Activated T-cell treated with anti-CD3 and anti-CD28 coated beads, Interleukin-2, amount 50 U/mL, for 72 hours (primary cell): ENCODE data around the gene DCLRE1A. TPM values are rescaled to one million over a fixed set of nuclear protein-coding genes. Genes with fewer than 3 reads are reported as not detected.

ENCODE experiments used
- ATAC-seq, 2 donors: fragments of 150-1000 bp; cut with Tn5 transposase; replicated peaks in 1 of 2; 2 replicates each; pipeline ENCODE4 v1.10.0; 2021; ENCODE audit warnings: moderate library complexity in 2 of 2, mild to moderate bottlenecking in 1 of 2
- DNase-seq, 2 donors: peaks; one replicate each; pipeline ENCODE4 v3.0.0; 2021 to 2022; ENCODE audit warnings: mixed read lengths in 1 of 2
- H3K27ac Mint-ChIP-seq: one replicate; pipeline ENCODE4 v1.8.0; 2022; ENCODE audit warnings: mild to moderate bottlenecking, moderate library complexity, mixed read lengths
- H3K27me3 Mint-ChIP-seq: one replicate; pipeline ENCODE4 v1.8.0; 2022; ENCODE audit warnings: low read depth, mixed read lengths
- H3K36me3 Mint-ChIP-seq, 2 donors: one replicate each; pipeline ENCODE4 v1.8.0; 2022; ENCODE audit warnings: mixed read lengths in 2 of 2, mild to moderate bottlenecking in 1 of 2; ENCODE audit not compliant: insufficient read depth in 2 of 2
- H3K4me1 Mint-ChIP-seq: one replicate; pipeline ENCODE4 v1.8.0; 2022; ENCODE audit warnings: low read depth, mixed read lengths
- H3K4me3 Mint-ChIP-seq, 2 donors: one replicate each; pipeline ENCODE4 v1.8.0; 2022; ENCODE audit warnings: mild to moderate bottlenecking in 2 of 2, mixed read lengths in 2 of 2, moderate library complexity in 2 of 2
- H3K9me3 Mint-ChIP-seq, 2 donors: one replicate each; pipeline ENCODE4 v1.8.0; 2022; ENCODE audit warnings: mixed read lengths in 2 of 2
- total RNA-seq, 2 donors: library from RNA; stranded (reverse); gene quantifications; one replicate each; pipeline ENCODE4 v1.2.3, GENCODE V29; 2022

The DCLRE1A gene
- total RNA-seq, 2 donors from 2014 or later, result 15.4 to 16.5 TPM

DNA sequence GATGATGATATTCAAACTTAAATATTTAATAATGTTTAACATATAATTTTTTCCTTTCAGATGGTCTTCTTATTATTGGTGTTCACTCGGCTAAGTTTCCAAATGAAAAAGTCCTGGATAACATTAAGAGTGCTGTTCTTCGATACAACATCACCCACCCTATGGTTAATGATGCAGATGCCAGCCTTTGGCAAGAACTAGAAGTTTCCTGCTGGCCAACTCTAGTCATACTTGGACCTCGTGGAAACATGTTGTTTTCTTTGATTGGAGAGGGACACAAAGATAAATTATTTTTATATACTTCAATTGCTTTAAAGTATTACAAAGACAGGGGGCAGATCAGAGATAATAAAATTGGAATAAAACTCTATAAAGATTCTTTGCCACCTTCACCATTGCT is 22.6 kb upstream of the DCLRE1A start:
- Mint-ChIP-seq H3K4me1 (peaks cover 7% of the 10 kb centered on the region), H3K27ac (no peak overlapping the region), H3K36me3 (peaks cover 7 to 16% of the 10 kb centered on the region in 2 donors), H3K9me3 (peaks cover 0 to 7% of the 10 kb centered on the region in 2 donors), H3K27me3 (no peaks in the 10 kb centered on the region), H3K4me3 (no peak overlapping the region)
- no peak for DNase-seq
- no peak for ATAC-seq

DNA sequence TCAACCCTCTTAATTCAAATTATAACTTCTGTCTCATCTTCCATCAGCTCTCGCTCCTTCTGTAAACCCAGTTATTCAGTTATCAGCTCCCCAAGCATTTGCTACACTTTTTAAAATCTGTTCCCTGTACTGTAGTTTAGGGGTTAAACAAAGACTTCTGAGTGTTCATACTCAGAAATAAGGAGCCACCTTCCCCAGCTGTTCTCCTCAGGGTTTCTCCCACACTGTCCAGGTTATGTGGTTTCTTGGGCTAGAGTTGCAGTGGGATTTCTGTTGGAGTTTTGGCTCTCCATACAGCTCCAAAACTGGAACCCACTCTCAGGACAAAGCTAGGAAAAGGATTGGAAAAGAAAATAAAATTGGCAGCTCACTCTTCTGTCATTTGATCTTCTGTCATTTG is 21.3 kb upstream of the DCLRE1A start:
- Mint-ChIP-seq H3K36me3 (peaks cover 7 to 16% of the 10 kb centered on the region in 2 donors), H3K27ac (peak overlapping the region; percentile 62), H3K9me3 (peaks cover 0 to 7% of the 10 kb centered on the region in 2 donors)

DNA sequence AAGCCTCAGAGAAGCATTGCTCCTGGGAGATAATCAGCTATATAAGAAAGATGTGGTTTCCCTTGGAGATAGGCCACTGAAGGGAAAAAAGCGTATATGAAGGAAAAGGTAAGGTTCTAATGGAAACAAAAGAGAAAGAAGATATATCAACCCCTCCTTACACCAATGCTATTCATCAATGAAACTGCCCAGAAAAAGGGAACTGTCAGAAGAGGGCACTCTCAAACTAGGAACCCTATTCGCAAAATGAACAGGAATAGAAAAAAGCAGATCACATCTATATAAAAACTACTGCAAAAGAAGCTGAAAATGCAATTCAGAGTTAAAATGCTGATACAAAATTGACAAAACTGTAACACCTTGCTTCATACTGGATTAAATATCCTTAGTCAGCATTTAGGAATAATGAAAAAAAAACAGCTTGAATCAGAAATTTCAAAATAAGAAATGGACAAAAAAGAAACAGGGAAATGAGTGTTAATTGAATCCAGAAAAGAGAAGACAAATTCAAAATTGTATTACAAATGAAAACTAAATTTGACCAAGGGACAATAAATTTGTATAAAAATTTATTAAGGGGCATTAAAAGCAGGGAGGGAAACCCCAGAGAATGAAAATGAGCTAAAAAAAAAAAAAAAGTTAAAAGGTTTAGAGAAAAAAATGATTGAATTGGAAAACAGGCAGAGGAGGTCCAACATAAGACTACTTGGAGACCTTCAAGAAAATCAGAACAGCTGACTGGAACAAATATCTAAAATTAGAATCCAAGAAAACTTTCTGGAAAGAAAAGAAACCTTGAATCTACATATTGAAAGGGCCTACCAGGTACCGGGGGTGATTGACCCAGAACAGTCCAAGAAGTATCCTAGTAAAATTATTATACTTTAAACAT is 18.5 kb upstream of the DCLRE1A start:
- Mint-ChIP-seq H3K36me3 (peaks cover 7 to 23% of the 10 kb centered on the region in 2 donors), H3K9me3 (peaks cover 0 to 7% of the 10 kb centered on the region in 2 donors), H3K27me3 (no peaks in the 10 kb centered on the region), H3K27ac (peak overlapping the region; percentile 36), H3K4me1 (peaks cover 11% of the 10 kb centered on the region), H3K4me3 (no peak overlapping the region)
- ATAC-seq, result no peak
- no peak for DNase-seq

More for the DNA sequence above, 21.3 kb upstream of the DCLRE1A start:
- peaks cover 7% of the 10 kb centered on the region for H3K4me1 Mint-ChIP-seq
- no peak overlapping the region for H3K4me3 Mint-ChIP-seq
- H3K27me3 Mint-ChIP-seq, result no peaks in the 10 kb centered on the region
- DNase-seq (no peak), ATAC-seq (no peak)

DNA sequence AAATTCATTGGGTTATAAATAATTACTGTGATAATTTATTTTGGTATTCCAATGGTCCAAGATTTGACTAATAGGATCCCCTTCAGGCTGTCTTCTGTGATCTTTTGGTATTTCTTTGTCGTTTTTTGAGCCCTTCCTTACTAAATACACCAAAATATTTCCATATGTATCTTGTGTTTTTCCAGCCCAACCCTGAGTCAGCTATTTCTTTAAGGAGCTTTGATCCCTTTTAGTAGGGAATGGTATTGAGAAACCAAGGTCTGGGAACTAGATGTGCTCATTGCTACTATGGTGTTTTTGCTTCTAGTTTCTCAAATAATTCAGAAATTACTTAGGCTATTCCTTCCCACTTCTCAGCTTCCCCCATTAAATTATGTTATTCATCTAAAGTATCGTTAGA is 15.9 kb upstream of the DCLRE1A start:
- H3K36me3 Mint-ChIP-seq, result peaks cover 7 to 19% of the 10 kb centered on the region in 2 donors
- H3K27ac Mint-ChIP-seq, result no peak overlapping the region
- peaks cover 0 to 7% of the 10 kb centered on the region in 2 donors for H3K9me3 Mint-ChIP-seq
- H3K27me3 Mint-ChIP-seq, result no peaks in the 10 kb centered on the region
- no peak for ATAC-seq
- DNase-seq, result no peak
- no peak overlapping the region for H3K4me3 Mint-ChIP-seq
- H3K4me1 Mint-ChIP-seq, result peaks cover 5% of the 10 kb centered on the region

DNA sequence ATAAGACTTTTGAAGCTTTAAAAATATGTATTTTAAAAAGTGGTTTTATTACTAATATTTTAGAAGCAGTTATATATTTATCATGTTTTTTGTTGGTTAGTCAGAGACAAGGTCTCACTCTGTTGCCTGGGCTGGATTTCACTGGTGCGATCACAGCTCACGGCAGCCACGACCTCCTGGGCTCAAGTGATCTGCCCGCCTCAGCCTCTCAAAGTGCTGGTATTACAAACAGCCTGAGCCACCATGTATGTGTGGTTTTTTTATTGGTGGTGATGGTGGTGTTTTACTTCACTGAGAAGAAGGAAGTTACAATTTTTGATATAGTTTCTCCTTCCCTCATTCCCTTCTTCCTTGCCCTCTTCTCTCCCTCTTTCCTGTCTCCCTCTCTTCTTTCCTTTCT is 14.0 kb upstream of the DCLRE1A start:
- no peak for DNase-seq
- Mint-ChIP-seq H3K9me3 (peaks cover 0 to 7% of the 10 kb centered on the region in 2 donors), H3K4me1 (peaks cover 5% of the 10 kb centered on the region), H3K4me3 (no peak overlapping the region), H3K36me3 (peaks cover 9 to 29% of the 10 kb centered on the region in 2 donors), H3K27me3 (no peaks in the 10 kb centered on the region), H3K27ac (no peak overlapping the region)
- no peak for ATAC-seq

DNA sequence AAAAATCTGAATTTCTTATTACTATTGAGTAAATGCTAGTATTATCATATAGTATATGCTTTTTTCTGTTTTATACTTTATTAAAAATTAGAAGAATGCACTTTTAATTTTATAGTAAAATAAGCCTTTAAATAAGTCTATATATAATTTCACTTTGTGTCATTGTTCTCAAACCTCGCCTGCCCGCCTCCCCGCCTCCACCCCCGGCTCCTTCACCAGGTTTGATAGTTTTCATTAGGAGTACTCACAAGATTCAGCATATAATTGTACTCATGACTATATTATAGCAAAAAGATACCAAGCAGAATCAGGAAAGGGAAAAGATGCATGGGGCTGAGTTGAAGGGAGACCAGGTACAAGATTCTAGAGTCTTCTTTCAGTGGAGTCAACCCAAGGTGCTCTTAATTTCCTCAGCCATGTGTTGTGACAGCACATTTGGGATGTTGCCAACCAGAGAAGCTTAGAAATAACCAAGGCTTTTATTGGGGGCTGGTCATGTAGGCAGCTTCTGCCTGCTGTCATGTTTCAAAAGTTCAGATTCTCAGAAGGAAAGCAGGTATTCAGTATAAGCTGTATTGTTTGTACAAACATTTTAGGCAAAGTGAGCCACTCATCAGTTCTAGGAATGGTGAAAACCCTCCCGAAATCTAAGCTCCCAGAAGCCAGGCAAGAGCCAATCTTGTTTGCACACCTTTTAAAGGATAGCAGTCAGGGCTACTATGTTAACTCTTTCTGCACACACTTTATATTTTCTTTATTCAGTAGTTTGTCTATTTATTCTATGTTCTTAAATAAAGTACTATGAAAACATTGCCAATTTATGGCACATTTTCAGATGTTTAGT is 12.9 kb upstream of the DCLRE1A start:
- no peak overlapping the region for H3K4me3 Mint-ChIP-seq
- H3K9me3 Mint-ChIP-seq, result peaks cover 0 to 2% of the 10 kb centered on the region in 2 donors
- H3K4me1 Mint-ChIP-seq, result peaks cover 5% of the 10 kb centered on the region
- H3K36me3 Mint-ChIP-seq, result peaks cover 4 to 26% of the 10 kb centered on the region in 2 donors
- DNase-seq (no peak), ATAC-seq (no peak)
- no peak overlapping the region for H3K27ac Mint-ChIP-seq
- no peaks in the 10 kb centered on the region for H3K27me3 Mint-ChIP-seq

DNA sequence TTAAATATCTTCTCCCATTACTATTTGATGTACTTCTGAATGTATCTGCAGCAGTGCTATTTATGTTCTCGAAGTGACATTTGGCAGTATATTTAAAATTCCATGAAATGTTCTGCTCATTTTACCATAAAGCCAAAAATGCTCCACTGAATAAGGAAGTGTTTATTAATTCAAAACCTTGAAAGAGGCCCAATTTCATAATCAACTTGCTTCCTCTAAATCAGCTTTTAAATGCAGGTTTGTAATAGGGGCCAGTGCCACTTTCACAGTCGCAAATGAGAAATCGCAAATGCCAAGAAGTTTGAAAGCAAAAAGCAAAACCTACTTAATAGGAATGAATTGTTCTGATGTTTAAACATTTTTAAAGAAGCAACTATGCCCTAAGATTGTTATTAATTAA is 12.0 kb upstream of the DCLRE1A start:
- DNase-seq, result no peak
- H3K4me1 Mint-ChIP-seq, result peaks cover 5% of the 10 kb centered on the region
- H3K36me3 Mint-ChIP-seq, result peaks cover 8 to 29% of the 10 kb centered on the region in 2 donors
- no peak for ATAC-seq
- H3K9me3 Mint-ChIP-seq, result no peaks in the 10 kb centered on the region
- no peak overlapping the region for H3K27ac Mint-ChIP-seq
- no peaks in the 10 kb centered on the region for H3K27me3 Mint-ChIP-seq
- H3K4me3 Mint-ChIP-seq, result no peak overlapping the region

DNA sequence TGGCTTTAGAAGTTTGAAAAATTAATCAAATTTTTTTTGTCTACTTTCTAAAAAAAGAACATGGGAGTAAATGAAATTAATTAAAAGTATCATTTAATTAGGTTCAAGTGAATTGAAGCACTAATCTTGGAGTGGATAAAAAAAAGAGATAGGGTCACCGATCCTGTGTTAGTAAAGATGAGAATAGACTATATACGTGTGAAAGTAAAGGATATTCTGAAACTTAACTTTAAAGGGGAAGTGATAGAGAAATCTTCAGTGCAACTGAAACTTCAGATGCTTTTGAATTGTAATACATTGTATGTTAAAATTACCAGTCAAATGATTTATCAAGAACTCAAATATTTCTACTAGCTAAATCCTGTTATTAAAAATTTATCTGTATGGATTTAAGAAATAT is 5.4 kb upstream of the DCLRE1A start:
- DNase-seq, result no peak
- Mint-ChIP-seq H3K27me3 (no peaks in the 10 kb centered on the region), H3K4me1 (peaks cover 15% of the 10 kb centered on the region)

DNA sequence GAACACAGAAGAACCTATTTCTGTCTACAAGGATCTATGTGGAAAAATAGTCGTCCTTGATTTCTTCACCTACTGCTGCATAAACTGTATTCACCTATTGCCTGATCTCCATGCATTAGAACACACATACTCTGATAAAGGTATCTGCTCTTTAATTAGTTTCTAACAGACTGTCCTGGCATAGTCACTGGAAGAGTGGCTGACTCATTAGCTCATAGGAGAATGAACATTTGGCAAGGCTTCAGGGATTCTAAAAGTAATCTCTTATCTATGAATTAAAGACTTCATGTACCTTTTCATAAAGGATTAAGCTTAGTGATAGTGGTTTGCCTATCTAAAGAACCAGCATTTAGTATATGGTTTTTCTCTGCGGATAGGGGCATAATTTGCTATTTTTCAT is 4.7 kb upstream of the DCLRE1A start:
- Mint-ChIP-seq H3K27ac (peak overlapping the region; percentile 24), H3K4me3 (no peak overlapping the region), H3K36me3 (peaks cover 23 to 43% of the 10 kb centered on the region in 2 donors), H3K27me3 (no peaks in the 10 kb centered on the region), H3K9me3 (no peaks in the 10 kb centered on the region), H3K4me1 (peaks cover 19% of the 10 kb centered on the region)
- ATAC-seq, result no peak
- DNase-seq, result no peak

More for the DNA sequence above, 5.4 kb upstream of the DCLRE1A start:
- ATAC-seq, result no peak
- H3K9me3 Mint-ChIP-seq, result no peaks in the 10 kb centered on the region
- no peak overlapping the region for H3K4me3 Mint-ChIP-seq
- no peak overlapping the region for H3K27ac Mint-ChIP-seq
- peaks cover 20 to 45% of the 10 kb centered on the region in 2 donors for H3K36me3 Mint-ChIP-seq

DNA sequence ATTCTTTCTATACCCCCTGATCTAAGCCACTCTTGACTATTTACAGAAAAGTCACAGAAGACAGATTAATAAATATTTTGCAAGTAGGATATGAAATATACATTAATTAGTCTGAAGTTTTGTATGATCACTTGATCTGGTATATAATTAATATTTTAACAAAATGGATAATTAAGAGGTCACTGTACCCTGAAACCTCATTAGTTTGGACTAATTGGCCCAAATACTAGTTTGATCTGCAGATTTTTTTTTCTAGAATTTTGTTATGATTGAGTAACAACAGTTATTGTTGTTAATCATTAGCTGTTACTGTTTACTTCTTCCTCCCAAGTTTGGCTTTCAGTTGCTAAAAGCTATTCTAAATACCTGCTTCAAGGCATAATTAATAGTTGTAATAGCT is 3.3 kb upstream of the DCLRE1A start:
- Mint-ChIP-seq H3K36me3 (peaks cover 23 to 35% of the 10 kb centered on the region in 2 donors), H3K4me3 (no peak overlapping the region), H3K27ac (no peak overlapping the region), H3K9me3 (no peaks in the 10 kb centered on the region), H3K4me1 (peaks cover 32% of the 10 kb centered on the region), H3K27me3 (no peaks in the 10 kb centered on the region)
- DNase-seq, result no peak
- no peak for ATAC-seq

DNA sequence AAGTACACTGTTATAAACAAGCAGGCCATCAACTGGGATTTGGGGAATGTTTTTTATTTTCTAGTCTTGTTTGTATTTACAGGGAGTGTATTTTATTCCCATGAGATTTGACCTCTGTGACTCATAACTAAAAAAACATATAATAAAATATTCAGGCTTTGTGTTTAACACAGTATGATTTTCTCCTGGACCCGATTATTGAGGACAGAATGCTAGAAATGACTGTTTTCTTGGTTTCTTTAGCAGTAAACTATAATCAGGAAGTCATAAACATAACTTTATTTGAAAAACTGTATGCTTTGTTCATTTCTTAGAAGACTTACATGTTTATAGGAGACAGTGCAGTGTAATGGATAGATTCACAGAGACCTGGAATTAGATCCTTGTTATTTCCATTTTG is 2.7 kb upstream of the DCLRE1A start:
- Mint-ChIP-seq H3K4me1 (peaks cover 33% of the 10 kb centered on the region), H3K36me3 (peaks cover 23 to 34% of the 10 kb centered on the region in 2 donors), H3K4me3 (peak overlapping the region; percentile 94 to 98)

DNA sequence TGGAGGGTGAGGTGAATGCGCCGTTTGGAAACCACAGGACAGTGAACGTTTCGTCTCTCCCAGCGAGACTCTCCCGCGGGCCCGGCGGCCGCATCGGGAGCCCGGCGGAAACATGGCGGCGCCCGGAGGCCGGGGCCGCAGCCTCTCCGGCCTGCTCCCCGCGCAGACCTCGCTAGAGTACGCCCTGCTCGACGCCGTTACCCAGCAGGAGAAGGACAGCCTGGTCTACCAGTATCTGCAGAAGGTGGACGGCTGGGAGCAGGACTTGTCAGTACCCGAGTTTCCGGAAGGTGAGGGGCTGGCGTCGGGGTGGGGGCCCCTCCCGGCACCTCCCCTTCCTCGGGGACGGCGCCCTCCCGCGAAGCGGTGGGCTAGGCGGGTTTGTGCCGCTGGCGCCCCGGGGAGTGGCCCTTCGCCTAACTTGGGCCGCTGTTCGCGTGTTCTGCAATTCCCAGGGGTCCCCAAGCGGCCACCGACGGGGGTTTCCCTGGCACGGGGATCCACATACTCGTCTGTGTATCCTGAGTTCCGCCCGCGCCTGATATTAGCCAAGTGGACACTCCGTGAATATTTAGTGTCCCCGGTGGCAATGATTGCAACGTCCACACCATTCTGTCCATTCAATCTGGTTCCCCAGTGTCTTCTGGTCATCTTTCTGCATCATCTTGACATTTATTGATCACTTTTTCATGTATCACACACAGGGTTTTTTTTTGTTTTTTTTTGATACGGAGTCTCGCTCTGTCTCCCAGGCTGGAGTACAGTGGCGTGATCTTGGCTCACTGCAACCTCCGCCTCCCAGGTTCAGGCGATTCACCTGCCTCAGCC is 1.1 kb upstream of the DCLRE1A start:
- peaks cover 17 to 22% of the 10 kb centered on the region in 2 donors for H3K36me3 Mint-ChIP-seq
- H3K27me3 Mint-ChIP-seq, result no peaks in the 10 kb centered on the region
- H3K4me3 Mint-ChIP-seq, result peak overlapping the region; percentile 94 to 98
- H3K4me1 Mint-ChIP-seq, result peaks cover 37% of the 10 kb centered on the region
- DNase-seq (peak; percentile 51 to 54), ATAC-seq (peak; percentile 58 to 59)
- H3K9me3 Mint-ChIP-seq, result no peaks in the 10 kb centered on the region
- peak overlapping the region; percentile 96 for H3K27ac Mint-ChIP-seq

More for the DNA sequence above, 2.7 kb upstream of the DCLRE1A start:
- H3K27ac Mint-ChIP-seq, result no peak overlapping the region
- H3K27me3 Mint-ChIP-seq, result no peaks in the 10 kb centered on the region
- ATAC-seq (no peak), DNase-seq (no peak)
- no peaks in the 10 kb centered on the region for H3K9me3 Mint-ChIP-seq
